ENCODE data around the gene VAV2.

GRCh38 chr9:133976887-133977286 lies 15.2 kb downstream of the VAV2 start:
- TF ChIP-seq CTCF (conservative IDR thresholded peaks at IDR 0.05; ENCODE audit: low read depth, low read length) (no peak), EZH2 (IDR thresholded peaks at IDR 0.05; ENCODE audit: low read length, unreplicated experiment) (no peak)
